Activated CD4-positive, alpha-beta T cell treated with anti-CD3 and anti-CD28 coated beads, Interleukin-2, amount 50 U/mL, for 16 hours (primary cell): ENCODE measurements around the gene TNNC1.

Experiments
- DNase-seq: peaks from one replicate; pipeline ENCODE4 v3.0.0-alpha.2; 2020

Gene TNNC1

GRCh38 chr3:52483577-52484381, 29.9 kb upstream of the TNNC1 start:
- no peak for DNase-seq

- no peak for DNase-seq
Observed at GRCh38 chr3:52483081-52483480, 29.2 kb upstream of the TNNC1 start.

GRCh38 chr3:52481819-52482521, 28.1 kb upstream of the TNNC1 start:
- DNase-seq, result no peak

GRCh38 chr3:52480768-52481715, 27.2 kb upstream of the TNNC1 start:
- DNase-seq, result no peak

- DNase-seq, result no peak
Observed at GRCh38 chr3:52479877-52480575, 26.2 kb upstream of the TNNC1 start.

- DNase-seq, result no peak
Observed at GRCh38 chr3:52479037-52479876, 25.4 kb upstream of the TNNC1 start.

- DNase-seq, result no peak
Observed at GRCh38 chr3:52477796-52478095, 23.9 kb upstream of the TNNC1 start.

GRCh38 chr3:52477076-52477795, 23.4 kb upstream of the TNNC1 start:
- DNase-seq, result no peak

- DNase-seq, result no peak
Observed at GRCh38 chr3:52473026-52473425, 19.2 kb upstream of the TNNC1 start.

GRCh38 chr3:52472239-52473000, 18.6 kb upstream of the TNNC1 start:
- DNase-seq, result no peak

GRCh38 chr3:52471371-52472238, 17.8 kb upstream of the TNNC1 start:
- peak; percentile 37 for DNase-seq

GRCh38 chr3:52470920-52471319, 17.1 kb upstream of the TNNC1 start:
- no peak for DNase-seq

GRCh38 chr3:52469001-52469400, 15.2 kb upstream of the TNNC1 start:
- no peak for DNase-seq

GRCh38 chr3:52468336-52468735, 14.5 kb upstream of the TNNC1 start:
- no peak for DNase-seq

- DNase-seq, result no peak
Observed at GRCh38 chr3:52463416-52463815, 9.6 kb upstream of the TNNC1 start.

- no peak for DNase-seq
Observed at GRCh38 chr3:52461874-52462273, 8.0 kb upstream of the TNNC1 start.

GRCh38 chr3:52458770-52459545, 5.1 kb upstream of the TNNC1 start:
- no peak for DNase-seq

- DNase-seq, result no peak
Observed at GRCh38 chr3:52458031-52458760, 4.4 kb upstream of the TNNC1 start.
